Gastrocnemius medialis (tissue), 4 donors: ENCODE data around the gene LGALS7.

Experiments
- CTCF ChIP-seq, 5 experiments: fragments of 450-650 bp in 3 of 5; fragments of 200-600 bp in 2 of 5; sonication (generic) in 2 of 5; IDR thresholded peaks in 4 of 5; conservative IDR thresholded peaks in 1 of 5; 1 replicate in 4 of 5; 2 replicates in 1 of 5; pipeline ENCODE4 v1.5.1; 2016 to 2019; ENCODE audit warnings: antibody characterized with exemption in 5 of 5, mild to moderate bottlenecking in 3 of 5, moderate library complexity in 3 of 5
- POLR2A ChIP-seq, 2 donors: fragments of 450-650 bp; IDR thresholded peaks; one replicate each; pipeline ENCODE4 v1.6.1; 2017; ENCODE audit warnings: antibody characterized with exemption in 2 of 2, mild to moderate bottlenecking in 2 of 2, moderate library complexity in 2 of 2

DNA sequence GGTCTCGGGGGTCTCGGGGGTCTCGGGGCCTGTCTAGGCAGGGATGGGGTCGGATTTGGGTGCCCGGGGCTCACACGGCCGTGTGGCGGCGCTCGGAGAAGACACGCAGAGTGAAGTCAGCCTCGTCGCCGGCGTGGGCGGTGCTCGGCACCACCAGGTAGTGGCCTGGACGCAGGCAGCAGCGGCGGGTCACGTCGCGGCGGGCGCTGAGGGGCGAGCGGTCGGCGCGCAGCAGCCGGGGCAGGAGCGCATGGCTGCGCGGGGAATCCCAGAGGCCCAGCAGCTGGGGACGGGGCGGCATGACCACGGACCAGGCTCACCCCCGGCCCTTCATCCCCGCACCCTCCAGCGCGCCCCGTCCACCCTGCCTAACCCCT is 37.3 kb downstream of the LGALS7 start:
- TF ChIP-seq CTCF (IDR thresholded peaks at IDR 0.05 in 4 of 5, conservative IDR thresholded peaks at IDR 0.05 in 1 of 5) (no peak), POLR2A (IDR thresholded peaks at IDR 0.05) (no peak)
